SJCRH30 (cell line): ENCODE data around the gene JARID2. TPM values are rescaled to one million over a fixed set of nuclear protein-coding genes. Genes with fewer than 3 reads are reported as not detected.

ENCODE experiments used
- DNase-seq, 2 experiments: peaks; one replicate each; pipeline ENCODE4 v3.0.0-alpha.2; 2015 to 2020
- H3K27ac ChIP-seq: fragments of 250-450 bp; sonication (Bioruptor Pico); 2 replicates; pipeline ENCODE4 v1.5.1; 2020; ENCODE audit warnings: mild to moderate bottlenecking, moderate library complexity
- H3K27me3 ChIP-seq: fragments of 250-450 bp; sonication (Bioruptor Pico); 2 replicates; pipeline ENCODE4 v1.5.1; 2020; ENCODE audit warnings: mild to moderate bottlenecking, moderate library complexity
- H3K36me3 ChIP-seq: fragments of 250-450 bp; sonication (Bioruptor Pico); 2 replicates; pipeline ENCODE4 v1.5.1; 2020; ENCODE audit warnings: mild to moderate bottlenecking, moderate library complexity
- H3K4me1 ChIP-seq: fragments of 250-450 bp; sonication (Bioruptor Pico); 2 replicates; pipeline ENCODE4 v1.5.1; 2020; ENCODE audit warnings: mild to moderate bottlenecking, moderate library complexity
- H3K4me3 ChIP-seq: fragments of 250-450 bp; sonication (Bioruptor Pico); 2 replicates; pipeline ENCODE4 v1.5.1; 2020; ENCODE audit warnings: mild to moderate bottlenecking, moderate library complexity
- H3K9me3 ChIP-seq: fragments of 250-450 bp; sonication (Bioruptor Pico); replicated peaks from 2 replicates; pipeline ENCODE4 v1.5.1; 2020; ENCODE audit warnings: mild to moderate bottlenecking, moderate library complexity
- total RNA-seq: library from RNA; depleted of rRNA; stranded (reverse); fragments of >200 nt; shearing (Covaris generic); gene quantifications from 2 replicates; pipeline ENCODE4 v1.2.3, GENCODE V29; 2014

JARID2 gene
- total RNA-seq, 1 experiment from 2014 or later: 18.5 TPM

GRCh38 chr6:15266423-15266996 is 20.6 kb downstream of the JARID2 start:
- H3K4me3 ChIP-seq: no peak overlapping the region
- no peaks in the 10 kb centered on the region for H3K27me3 ChIP-seq
- DNase-seq: no peak
- H3K27ac ChIP-seq: no peak overlapping the region
- H3K9me3 ChIP-seq: no peaks in the 10 kb centered on the region
- H3K36me3 ChIP-seq: no peaks in the 10 kb centered on the region
- H3K4me1 ChIP-seq: peaks cover 32% of the 10 kb centered on the region

GRCh38 chr6:15267221-15267620 is 21.4 kb downstream of the JARID2 start:
- H3K27me3 ChIP-seq: no peaks in the 10 kb centered on the region
- no peaks in the 10 kb centered on the region for H3K36me3 ChIP-seq
- no peak overlapping the region for H3K27ac ChIP-seq
- H3K9me3 ChIP-seq: no peaks in the 10 kb centered on the region
- H3K4me3 ChIP-seq: no peak overlapping the region
- H3K4me1 ChIP-seq: peaks cover 32% of the 10 kb centered on the region
- DNase-seq: no peak

GRCh38 chr6:15268137-15268908 is 22.5 kb downstream of the JARID2 start:
- no peaks in the 10 kb centered on the region for H3K36me3 ChIP-seq
- no peak overlapping the region for H3K27ac ChIP-seq
- H3K9me3 ChIP-seq: no peaks in the 10 kb centered on the region
- no peak overlapping the region for H3K4me3 ChIP-seq
- H3K27me3 ChIP-seq: no peaks in the 10 kb centered on the region
- peaks cover 26% of the 10 kb centered on the region for H3K4me1 ChIP-seq
- no peak for DNase-seq

- no peaks in the 10 kb centered on the region for H3K27me3 ChIP-seq
- H3K36me3 ChIP-seq: no peaks in the 10 kb centered on the region
- H3K4me1 ChIP-seq: peaks cover 22% of the 10 kb centered on the region
- no peak overlapping the region for H3K4me3 ChIP-seq
- H3K9me3 ChIP-seq: no peaks in the 10 kb centered on the region
- no peak for DNase-seq
- H3K27ac ChIP-seq: no peak overlapping the region
These were observed 23.1 kb downstream of the JARID2 start for GRCh38 chr6:15269011-15269410.

- Histone ChIP-seq H3K4me3 (no peak overlapping the region), H3K27me3 (no peaks in the 10 kb centered on the region), H3K36me3 (no peaks in the 10 kb centered on the region), H3K27ac (no peak overlapping the region), H3K9me3 (no peaks in the 10 kb centered on the region), H3K4me1 (peaks cover 16% of the 10 kb centered on the region)
- no peak for DNase-seq
These were observed 23.8 kb downstream of the JARID2 start for GRCh38 chr6:15269619-15270018.

GRCh38 chr6:15270402-15270801 is 24.5 kb downstream of the JARID2 start:
- Histone ChIP-seq H3K4me1 (peaks cover 14% of the 10 kb centered on the region), H3K27me3 (no peaks in the 10 kb centered on the region), H3K4me3 (no peak overlapping the region)

GRCh38 chr6:15272562-15272961 is 26.7 kb downstream of the JARID2 start:
- Histone ChIP-seq H3K27ac (no peak overlapping the region), H3K4me1 (no peaks in the 10 kb centered on the region), H3K9me3 (no peaks in the 10 kb centered on the region), H3K27me3 (no peaks in the 10 kb centered on the region), H3K36me3 (no peaks in the 10 kb centered on the region), H3K4me3 (no peak overlapping the region)
- DNase-seq: no peak

More at GRCh38 chr6:15270402-15270801, 24.5 kb downstream of the JARID2 start:
- no peak for DNase-seq
- no peaks in the 10 kb centered on the region for H3K9me3 ChIP-seq
- no peaks in the 10 kb centered on the region for H3K36me3 ChIP-seq
- no peak overlapping the region for H3K27ac ChIP-seq

GRCh38 chr6:15274692-15275387 is 29.0 kb downstream of the JARID2 start:
- H3K4me3 ChIP-seq: no peak overlapping the region
- H3K4me1 ChIP-seq: no peaks in the 10 kb centered on the region
- no peaks in the 10 kb centered on the region for H3K9me3 ChIP-seq
- H3K27me3 ChIP-seq: no peaks in the 10 kb centered on the region
- no peaks in the 10 kb centered on the region for H3K36me3 ChIP-seq
- H3K27ac ChIP-seq: no peak overlapping the region
- DNase-seq: no peak

- H3K4me1 ChIP-seq: no peaks in the 10 kb centered on the region
- H3K27ac ChIP-seq: no peak overlapping the region
- no peaks in the 10 kb centered on the region for H3K36me3 ChIP-seq
- H3K4me3 ChIP-seq: no peak overlapping the region
- no peaks in the 10 kb centered on the region for H3K27me3 ChIP-seq
- no peak for DNase-seq
- no peaks in the 10 kb centered on the region for H3K9me3 ChIP-seq
These were observed 30.4 kb downstream of the JARID2 start for GRCh38 chr6:15276036-15276985.

GRCh38 chr6:15279047-15279661 is 33.3 kb downstream of the JARID2 start:
- Histone ChIP-seq H3K4me1 (no peaks in the 10 kb centered on the region), H3K4me3 (no peak overlapping the region), H3K27me3 (no peaks in the 10 kb centered on the region), H3K36me3 (no peaks in the 10 kb centered on the region; the same call in 1 of the 2 replicates), H3K9me3 (no peaks in the 10 kb centered on the region), H3K27ac (no peak overlapping the region)
- DNase-seq: no peak

- Histone ChIP-seq H3K27ac (no peak overlapping the region), H3K4me3 (no peak overlapping the region), H3K4me1 (no peaks in the 10 kb centered on the region), H3K27me3 (no peaks in the 10 kb centered on the region), H3K9me3 (no peaks in the 10 kb centered on the region), H3K36me3 (no peaks in the 10 kb centered on the region; the same call in 1 of the 2 replicates)
- no peak for DNase-seq
These were observed 34.2 kb downstream of the JARID2 start for GRCh38 chr6:15280028-15280427.

- Histone ChIP-seq H3K4me1 (0 out of 2 replicates have a peak, but pooled peaks cover 4% of the 10 kb centered on the region), H3K9me3 (no peaks in the 10 kb centered on the region), H3K27ac (no peak overlapping the region), H3K36me3 (no peaks in the 10 kb centered on the region; the same call in 1 of the 2 replicates), H3K4me3 (no peak overlapping the region), H3K27me3 (no peaks in the 10 kb centered on the region)
- no peak for DNase-seq
These were observed 35.1 kb downstream of the JARID2 start for GRCh38 chr6:15280961-15281360.

GRCh38 chr6:15282334-15282733 is 36.5 kb downstream of the JARID2 start:
- no peak overlapping the region for H3K4me3 ChIP-seq
- no peaks in the 10 kb centered on the region for H3K9me3 ChIP-seq
- 0 out of 2 replicates have a peak, but pooled peaks cover 4% of the 10 kb centered on the region for H3K4me1 ChIP-seq
- H3K27ac ChIP-seq: no peak overlapping the region
- no peaks in the 10 kb centered on the region; the same call in 1 of the 2 replicates for H3K36me3 ChIP-seq
- H3K27me3 ChIP-seq: no peaks in the 10 kb centered on the region
- DNase-seq: no peak

GRCh38 chr6:15283986-15284361 is 38.1 kb downstream of the JARID2 start:
- Histone ChIP-seq H3K9me3 (no peaks in the 10 kb centered on the region), H3K27ac (no peak overlapping the region), H3K4me1 (0 out of 2 replicates have a peak, but pooled peaks cover 4% of the 10 kb centered on the region), H3K27me3 (no peaks in the 10 kb centered on the region), H3K4me3 (no peak overlapping the region), H3K36me3 (no peaks in the 10 kb centered on the region; the same call in 1 of the 2 replicates)
- DNase-seq: no peak
